Activated naive CD4-positive, alpha-beta T cell treated with anti-CD3 and anti-CD28 coated beads, Interleukin-2, amount 10 ng/mL, durations not matched to agents 7 days and 5 days (primary cell): Measurements from ENCODE around the gene CTDSPL.

ENCODE experiments used
- CTCF ChIA-PET: fragments of 350-600 bp; sonication (Branson Sonifier 250); formaldehyde crosslinking; loops from one replicate; lab custom pipeline; 2021; ENCODE audit warnings: antibody characterized with exemption; lab: Charles Lee
- DNase-seq: peaks from one replicate; pipeline ENCODE4 v3.0.0-alpha.2; 2020
- H3K27ac Mint-ChIP-seq: one replicate; pipeline ENCODE4 v1.8.0; 2021; ENCODE audit warnings: mild to moderate bottlenecking, moderate library complexity, mixed read lengths
- H3K27me3 Mint-ChIP-seq: one replicate; pipeline ENCODE4 v1.8.0; 2021; ENCODE audit warnings: mild to moderate bottlenecking, mixed read lengths
- H3K36me3 Mint-ChIP-seq: one replicate; pipeline ENCODE4 v1.8.0; 2021; ENCODE audit warnings: mixed read lengths
- H3K4me1 Mint-ChIP-seq: one replicate; pipeline ENCODE4 v1.8.0; 2021; ENCODE audit warnings: mixed read lengths
- H3K4me3 Mint-ChIP-seq: one replicate; pipeline ENCODE4 v1.8.0; 2021; ENCODE audit warnings: mild to moderate bottlenecking, moderate library complexity, mixed read lengths
- H3K9me3 Mint-ChIP-seq: one replicate; pipeline ENCODE4 v1.8.0; 2021; ENCODE audit warnings: mixed read lengths

CTDSPL gene

DNA sequence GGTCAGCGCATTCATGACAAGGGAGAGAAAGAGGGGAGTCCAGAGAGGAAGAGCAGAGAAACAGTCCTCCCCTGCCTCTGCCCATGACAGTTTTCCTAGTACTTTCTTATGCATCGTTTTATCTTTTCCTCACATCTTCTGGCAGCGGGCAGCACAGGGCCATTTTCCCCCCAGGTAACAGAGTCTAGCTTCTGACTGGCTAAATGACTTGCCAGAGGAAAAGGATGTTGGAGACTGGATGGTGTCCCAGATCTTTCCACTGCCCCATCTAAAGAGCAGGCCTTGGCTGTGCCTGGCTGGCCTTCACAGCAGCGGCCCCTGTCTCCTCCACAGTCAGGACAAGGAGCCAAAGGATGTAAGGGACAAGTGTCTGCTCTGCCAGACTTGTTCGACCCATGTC, 59.3 kb downstream of the CTDSPL start:
- H3K27ac Mint-ChIP-seq, result no peak overlapping the region
- no peak for DNase-seq
- no peaks in the 10 kb centered on the region for H3K36me3 Mint-ChIP-seq
- no peaks in the 10 kb centered on the region for H3K4me1 Mint-ChIP-seq
- CTCF ChIA-PET, result no interaction called here
- no peak overlapping the region for H3K4me3 Mint-ChIP-seq
- H3K9me3 Mint-ChIP-seq, result no peaks in the 10 kb centered on the region
- H3K27me3 Mint-ChIP-seq, result peaks cover 5% of the 10 kb centered on the region

DNA sequence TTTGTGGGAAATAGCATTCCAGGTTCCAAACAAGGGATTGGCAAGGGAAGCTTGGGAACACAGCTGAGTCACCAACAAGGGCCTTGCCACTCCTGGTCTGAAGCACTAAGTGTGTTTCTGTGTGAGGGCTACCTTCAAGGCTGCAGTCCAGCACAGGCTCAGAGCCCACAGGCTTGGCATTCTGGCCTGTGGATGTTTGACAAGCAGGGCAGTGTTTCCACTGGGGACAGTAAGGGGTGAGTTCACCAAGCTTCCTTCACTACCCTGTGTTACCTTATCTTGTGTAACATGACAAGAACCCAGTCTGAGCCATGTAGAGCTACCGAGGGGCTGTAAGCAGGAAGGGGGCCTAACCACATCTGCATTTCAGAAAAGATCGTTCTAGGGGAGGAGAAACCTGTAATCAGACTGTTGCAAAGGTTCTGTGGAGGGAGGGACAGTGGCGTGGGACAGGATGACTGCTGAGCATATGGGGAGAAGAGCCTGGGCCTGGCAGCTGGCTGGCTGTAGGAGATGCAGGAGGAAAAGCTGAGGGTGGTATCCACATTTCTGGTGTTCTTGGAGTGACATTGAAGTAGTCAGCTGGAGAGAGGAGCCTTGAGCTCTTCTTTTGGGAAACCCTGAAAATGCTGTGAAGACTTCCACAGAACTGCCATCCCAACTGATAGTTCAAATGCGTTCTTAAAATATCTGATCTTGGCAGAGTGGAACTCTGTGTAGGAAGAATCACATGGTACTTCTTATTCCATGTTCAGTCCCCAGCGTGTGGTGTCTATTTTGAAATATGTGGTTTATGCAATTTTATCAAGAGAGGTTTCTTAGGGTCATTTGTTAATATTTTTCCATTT, 61.3 kb downstream of the CTDSPL start:
- no peaks in the 10 kb centered on the region for H3K4me1 Mint-ChIP-seq
- H3K36me3 Mint-ChIP-seq, result no peaks in the 10 kb centered on the region
- DNase-seq, result no peak
- no peaks in the 10 kb centered on the region for H3K9me3 Mint-ChIP-seq
- CTCF ChIA-PET, result interaction anchor here (1.3 kb wide), 1 partner anchor 68 kb away, joined by 4 read pairs; no protein-coding TSS in a partner anchor
- H3K4me3 Mint-ChIP-seq, result no peak overlapping the region
- no peaks in the 10 kb centered on the region for H3K27me3 Mint-ChIP-seq
- H3K27ac Mint-ChIP-seq, result no peak overlapping the region

DNA sequence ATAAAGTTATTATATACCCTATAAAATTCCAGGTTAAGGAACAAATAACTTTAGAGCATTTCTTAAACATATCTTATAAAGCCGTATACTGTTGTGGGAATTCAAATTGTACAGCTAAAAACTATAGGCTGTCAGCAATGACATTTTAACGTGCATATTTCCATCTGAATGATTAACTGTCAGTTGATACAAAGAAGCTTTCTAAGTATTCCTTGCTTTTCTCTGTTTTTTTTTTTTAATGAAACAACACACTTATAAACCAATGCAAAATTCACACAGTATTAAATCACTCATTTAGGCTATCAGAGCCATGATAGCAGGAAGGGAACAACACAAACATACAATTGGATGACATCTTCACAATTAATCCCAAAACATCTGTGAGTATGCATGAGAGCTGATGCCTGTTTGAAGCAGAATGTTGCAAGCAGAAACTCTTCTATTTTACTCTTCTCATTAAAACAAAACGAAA, 61.9 kb downstream of the CTDSPL start:
- Mint-ChIP-seq H3K27me3 (no peaks in the 10 kb centered on the region), H3K36me3 (no peaks in the 10 kb centered on the region), H3K4me1 (no peaks in the 10 kb centered on the region), H3K4me3 (no peak overlapping the region), H3K9me3 (no peaks in the 10 kb centered on the region), H3K27ac (no peak overlapping the region)
- CTCF ChIA-PET, result interaction anchor here (1.3 kb wide), 1 partner anchor 68 kb away, joined by 4 read pairs; no protein-coding TSS in a partner anchor
- DNase-seq, result no peak

DNA sequence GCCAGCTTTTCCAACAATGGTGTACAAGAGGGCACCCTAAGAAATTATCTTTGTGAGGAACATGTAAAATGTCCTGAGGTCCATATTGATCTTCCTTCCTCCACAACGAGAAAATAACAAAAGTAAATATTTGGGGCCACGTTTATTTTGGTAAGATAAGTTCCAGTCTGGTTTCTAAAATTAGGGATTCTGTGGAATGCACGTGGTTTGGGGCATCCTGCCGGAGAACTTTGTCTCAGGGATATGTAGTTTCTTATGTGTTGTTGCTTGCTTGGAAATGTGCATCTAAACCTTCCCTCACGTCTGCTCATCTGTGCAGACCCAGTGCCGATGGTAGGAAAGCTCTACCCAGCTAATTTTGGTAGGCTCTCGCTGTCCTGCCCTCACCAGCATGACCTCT, 62.8 kb downstream of the CTDSPL start:
- Mint-ChIP-seq H3K4me3 (no peak overlapping the region), H3K4me1 (no peaks in the 10 kb centered on the region), H3K27me3 (no peaks in the 10 kb centered on the region), H3K9me3 (no peaks in the 10 kb centered on the region), H3K27ac (no peak overlapping the region), H3K36me3 (no peaks in the 10 kb centered on the region)
- DNase-seq, result no peak
- CTCF ChIA-PET, result no interaction called here

DNA sequence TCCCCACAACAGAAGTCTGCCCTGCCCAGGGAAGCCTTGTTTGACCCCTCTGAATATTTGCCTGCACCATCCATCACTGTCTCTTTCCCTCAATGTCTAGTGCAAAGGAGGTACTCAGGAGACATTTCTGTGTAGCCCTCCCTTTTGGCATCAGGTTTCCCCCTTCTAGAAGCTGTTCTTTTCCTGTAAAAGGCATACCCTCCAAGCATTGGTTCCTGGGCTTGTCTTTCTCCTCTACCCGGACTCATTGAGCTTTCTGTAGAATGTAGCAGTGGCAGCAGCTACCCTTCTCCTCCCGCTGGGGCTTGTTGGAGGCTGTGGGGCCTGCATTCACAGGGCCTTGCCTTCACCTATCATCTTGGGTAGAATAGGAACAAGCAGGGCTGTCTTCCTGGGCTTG, 63.5 kb downstream of the CTDSPL start:
- Mint-ChIP-seq H3K36me3 (no peaks in the 10 kb centered on the region), H3K9me3 (no peaks in the 10 kb centered on the region), H3K4me3 (no peak overlapping the region), H3K4me1 (no peaks in the 10 kb centered on the region), H3K27ac (no peak overlapping the region), H3K27me3 (no peaks in the 10 kb centered on the region)
- no peak for DNase-seq
- CTCF ChIA-PET, result no interaction called here

DNA sequence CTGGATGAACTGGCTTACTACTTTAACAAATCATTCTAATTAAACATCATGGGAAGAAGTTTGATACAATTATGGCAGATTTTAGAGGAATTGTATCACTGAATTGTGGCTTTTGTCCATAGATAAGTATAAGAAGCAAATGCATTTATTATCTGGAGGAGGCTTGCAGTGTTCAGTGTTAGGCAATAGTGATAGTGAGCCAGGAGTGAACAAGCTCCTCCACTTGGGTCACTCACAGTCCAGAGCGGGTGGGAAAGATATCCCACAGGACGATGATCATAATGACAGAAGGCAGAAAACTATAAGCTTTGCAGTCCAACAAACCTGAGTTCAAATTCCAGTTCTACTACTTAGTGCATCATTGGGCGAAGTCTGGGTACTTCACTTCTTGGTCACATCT, 64.9 kb downstream of the CTDSPL start:
- CTCF ChIA-PET, result no interaction called here
- no peaks in the 10 kb centered on the region for H3K36me3 Mint-ChIP-seq
- no peaks in the 10 kb centered on the region for H3K9me3 Mint-ChIP-seq
- H3K27ac Mint-ChIP-seq, result no peak overlapping the region
- no peak for DNase-seq
- H3K4me1 Mint-ChIP-seq, result no peaks in the 10 kb centered on the region
- no peak overlapping the region for H3K4me3 Mint-ChIP-seq
- H3K27me3 Mint-ChIP-seq, result peaks cover 3% of the 10 kb centered on the region

DNA sequence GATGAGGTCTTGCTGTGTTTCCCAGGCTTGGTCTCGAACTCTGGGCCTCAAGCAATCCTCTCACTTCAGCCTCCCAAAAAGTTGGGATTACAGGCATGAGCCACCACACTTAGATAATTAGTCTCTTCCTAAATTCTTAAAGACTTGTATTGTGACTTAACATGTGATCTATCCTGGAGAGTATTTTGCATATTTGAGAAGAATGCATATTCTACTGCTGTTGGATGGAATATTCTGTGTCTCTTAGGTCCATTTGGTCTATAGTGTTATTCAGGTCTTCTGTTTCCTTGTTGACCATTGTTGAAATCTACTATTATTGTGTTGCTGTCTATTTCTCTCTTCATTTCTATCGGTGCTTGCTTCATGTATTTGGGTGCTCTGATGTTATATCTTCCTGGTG, 68.8 kb downstream of the CTDSPL start:
- H3K4me3 Mint-ChIP-seq, result no peak overlapping the region
- no peaks in the 10 kb centered on the region for H3K9me3 Mint-ChIP-seq
- no peaks in the 10 kb centered on the region for H3K4me1 Mint-ChIP-seq
- peaks cover 3% of the 10 kb centered on the region for H3K27me3 Mint-ChIP-seq
- no peak for DNase-seq
- H3K27ac Mint-ChIP-seq, result no peak overlapping the region
- no peaks in the 10 kb centered on the region for H3K36me3 Mint-ChIP-seq
- CTCF ChIA-PET, result interaction anchor here (2.2 kb wide), 1 partner anchor 75 kb away, joined by 7 read pairs; no protein-coding TSS in a partner anchor

DNA sequence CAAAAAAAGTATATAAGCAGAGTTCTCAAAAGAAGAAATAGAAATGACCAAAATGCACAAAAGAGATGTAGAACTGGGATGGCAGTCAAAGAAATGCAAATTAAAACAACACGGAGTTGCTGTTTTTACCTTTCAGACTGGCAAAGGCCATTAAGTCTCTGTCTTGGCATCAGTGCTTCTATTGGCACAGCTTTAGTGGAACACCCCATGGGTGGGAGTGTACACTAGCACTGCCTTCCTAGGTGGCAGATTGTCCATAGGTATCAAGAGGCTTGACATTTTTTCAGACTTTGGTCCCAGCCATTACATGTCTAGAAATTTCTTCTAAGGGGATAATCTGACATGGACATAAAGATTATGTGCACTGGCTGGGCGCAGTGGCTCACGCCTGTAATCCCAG, 70.8 kb downstream of the CTDSPL start:
- no peak overlapping the region for H3K4me3 Mint-ChIP-seq
- CTCF ChIA-PET, result interaction anchor here (0.7 kb wide), 1 partner anchor 974 kb away, joined by 4 read pairs; no protein-coding TSS in a partner anchor
- peaks cover 7% of the 10 kb centered on the region for H3K27me3 Mint-ChIP-seq
- no peak overlapping the region for H3K27ac Mint-ChIP-seq
- no peaks in the 10 kb centered on the region for H3K36me3 Mint-ChIP-seq
- DNase-seq, result no peak
- H3K9me3 Mint-ChIP-seq, result no peaks in the 10 kb centered on the region
- no peaks in the 10 kb centered on the region for H3K4me1 Mint-ChIP-seq

DNA sequence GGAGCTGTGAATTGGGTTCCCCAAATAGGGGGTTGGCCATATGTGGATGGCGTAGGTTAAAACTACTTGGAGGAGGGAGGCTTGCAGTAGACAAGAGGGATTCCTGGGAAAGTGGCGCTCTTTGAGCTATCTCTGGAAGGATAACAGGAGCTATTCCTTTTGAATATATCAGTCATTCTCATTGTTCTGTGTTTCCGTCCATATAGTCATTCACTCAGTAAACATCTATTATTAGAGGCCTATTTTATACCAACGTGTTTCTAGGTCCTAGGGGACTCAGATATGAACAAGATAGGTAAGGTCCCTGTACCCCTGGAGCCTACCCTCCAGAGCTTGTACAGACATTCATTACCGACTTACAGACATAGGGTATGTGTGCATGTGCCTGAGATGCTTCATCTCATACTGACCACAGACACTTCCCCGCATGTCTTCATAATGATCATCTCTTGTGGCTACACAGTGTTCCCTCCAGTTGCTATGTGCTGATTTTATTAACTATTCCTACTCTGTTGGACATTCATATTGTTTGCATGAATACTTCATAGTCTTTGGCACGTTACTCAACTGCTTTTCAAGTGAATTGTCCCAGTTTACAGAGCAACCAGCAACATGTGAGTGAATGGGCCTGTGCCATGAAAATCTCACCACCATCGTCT, 73.1 kb downstream of the CTDSPL start:
- H3K4me1 Mint-ChIP-seq, result no peaks in the 10 kb centered on the region
- H3K27me3 Mint-ChIP-seq, result peaks cover 7% of the 10 kb centered on the region
- H3K36me3 Mint-ChIP-seq, result no peaks in the 10 kb centered on the region
- no peak overlapping the region for H3K27ac Mint-ChIP-seq
- no peak for DNase-seq
- no peaks in the 10 kb centered on the region for H3K9me3 Mint-ChIP-seq
- no peak overlapping the region for H3K4me3 Mint-ChIP-seq
- CTCF ChIA-PET, result interaction anchor here (0.9 to 2.3 kb wide), 2 partner anchors 22 to 80 kb away, joined by 3 to 7 read pairs; no protein-coding TSS in a partner anchor

DNA sequence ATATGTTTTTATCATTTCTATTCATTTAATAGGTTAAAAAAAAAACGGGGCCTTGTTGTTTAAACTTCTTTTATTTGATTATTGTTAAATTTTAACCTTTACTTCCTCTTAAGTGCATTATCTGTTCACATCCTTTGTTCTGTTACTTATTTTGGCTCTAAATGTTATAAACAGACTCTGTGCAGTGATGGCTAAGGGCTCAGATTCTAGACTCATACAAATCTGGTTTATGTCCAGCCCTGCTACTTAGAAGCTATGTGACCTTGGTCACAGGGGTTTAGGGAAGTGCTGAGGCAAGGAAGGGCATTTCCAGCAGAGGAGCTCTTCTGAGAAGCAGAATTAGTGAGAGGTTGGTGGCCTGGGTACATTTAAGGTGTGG, 73.6 kb downstream of the CTDSPL start:
- CTCF ChIA-PET, result interaction anchor here (2.3 kb wide), 1 partner anchor 80 kb away, joined by 7 read pairs; no protein-coding TSS in a partner anchor
- H3K9me3 Mint-ChIP-seq, result no peaks in the 10 kb centered on the region
- H3K27me3 Mint-ChIP-seq, result peaks cover 7% of the 10 kb centered on the region
- H3K36me3 Mint-ChIP-seq, result no peaks in the 10 kb centered on the region
- H3K4me3 Mint-ChIP-seq, result no peak overlapping the region
- no peak overlapping the region for H3K27ac Mint-ChIP-seq
- no peaks in the 10 kb centered on the region for H3K4me1 Mint-ChIP-seq
- DNase-seq, result no peak

DNA sequence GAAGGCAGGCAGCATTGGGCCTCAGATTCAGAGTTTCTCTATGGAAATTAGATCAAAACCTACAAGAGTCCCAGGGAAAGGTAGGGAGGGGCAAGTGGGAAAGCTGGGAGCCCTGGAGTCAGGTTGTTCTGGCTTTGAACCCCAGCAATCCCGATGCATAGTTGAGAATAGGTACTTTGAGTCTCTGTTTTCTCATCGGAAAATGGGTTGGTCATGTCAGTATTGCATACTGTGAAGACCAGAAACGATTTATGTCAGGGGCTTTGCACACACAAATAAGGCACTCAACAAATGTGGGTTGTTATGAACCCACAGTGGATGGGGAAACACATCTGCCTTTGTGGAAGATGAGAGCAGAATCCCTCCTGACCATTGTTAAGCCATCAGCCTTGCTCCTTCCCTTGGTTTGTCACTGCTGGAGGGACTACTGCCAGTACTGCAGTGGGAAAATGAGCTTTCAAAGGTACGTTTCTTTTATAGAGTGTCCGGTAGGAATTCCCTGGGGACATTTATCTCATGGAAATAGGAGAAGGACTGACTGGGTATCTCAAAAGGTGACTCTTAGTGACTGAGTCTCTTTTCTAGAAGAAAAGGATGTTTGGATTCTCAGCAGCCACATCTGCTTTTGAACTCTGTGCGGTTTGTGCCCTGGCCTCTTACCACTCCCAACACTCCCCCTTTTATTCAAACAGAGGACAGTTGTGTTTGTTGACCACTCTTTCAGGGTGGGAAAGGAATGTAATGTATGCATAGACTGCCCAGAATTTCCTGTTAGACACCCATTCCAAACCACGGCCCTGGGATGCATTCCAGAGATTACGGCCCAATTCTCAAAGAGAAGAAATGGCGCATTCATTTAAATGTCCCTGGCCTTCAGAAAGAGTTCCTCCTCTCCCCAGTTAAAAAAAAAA, 74.3 kb downstream of the CTDSPL start:
- CTCF ChIA-PET, result interaction anchor here (0.6 to 2.3 kb wide), 2 partner anchors 11 to 81 kb away, joined by 4 to 7 read pairs; no protein-coding TSS in a partner anchor
- Mint-ChIP-seq H3K27me3 (peaks cover 7% of the 10 kb centered on the region), H3K9me3 (no peaks in the 10 kb centered on the region), H3K36me3 (no peaks in the 10 kb centered on the region), H3K27ac (no peak overlapping the region), H3K4me3 (no peak overlapping the region), H3K4me1 (no peaks in the 10 kb centered on the region)
- DNase-seq, result no peak

DNA sequence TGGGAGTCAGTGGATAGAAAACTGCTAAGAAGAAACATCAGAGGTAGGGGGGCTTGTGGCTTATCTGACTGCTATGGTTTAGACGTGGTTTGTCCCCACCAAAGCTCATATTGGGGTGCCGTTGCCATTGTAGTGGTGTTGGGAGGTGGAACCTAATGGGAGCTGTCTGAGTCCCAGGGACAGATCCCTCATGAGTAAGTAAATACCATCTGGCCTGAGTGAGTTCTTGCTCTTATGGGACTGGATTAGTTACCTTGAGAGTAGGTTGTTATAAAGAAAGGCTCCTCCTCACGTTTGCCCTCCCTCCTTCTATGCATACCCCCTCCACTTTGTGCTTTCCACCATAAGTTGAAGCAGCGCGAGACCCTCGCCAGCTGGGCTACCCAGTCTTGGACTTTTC, 75.5 kb downstream of the CTDSPL start:
- no peak overlapping the region for H3K4me3 Mint-ChIP-seq
- no peaks in the 10 kb centered on the region for H3K4me1 Mint-ChIP-seq
- no peaks in the 10 kb centered on the region for H3K36me3 Mint-ChIP-seq
- no peaks in the 10 kb centered on the region for H3K9me3 Mint-ChIP-seq
- CTCF ChIA-PET, result interaction anchor here (1.4 kb wide), 1 partner anchor 26 kb away, joined by 4 read pairs; no protein-coding TSS in a partner anchor
- DNase-seq, result no peak
- peaks cover 4% of the 10 kb centered on the region for H3K27me3 Mint-ChIP-seq
- no peak overlapping the region for H3K27ac Mint-ChIP-seq

DNA sequence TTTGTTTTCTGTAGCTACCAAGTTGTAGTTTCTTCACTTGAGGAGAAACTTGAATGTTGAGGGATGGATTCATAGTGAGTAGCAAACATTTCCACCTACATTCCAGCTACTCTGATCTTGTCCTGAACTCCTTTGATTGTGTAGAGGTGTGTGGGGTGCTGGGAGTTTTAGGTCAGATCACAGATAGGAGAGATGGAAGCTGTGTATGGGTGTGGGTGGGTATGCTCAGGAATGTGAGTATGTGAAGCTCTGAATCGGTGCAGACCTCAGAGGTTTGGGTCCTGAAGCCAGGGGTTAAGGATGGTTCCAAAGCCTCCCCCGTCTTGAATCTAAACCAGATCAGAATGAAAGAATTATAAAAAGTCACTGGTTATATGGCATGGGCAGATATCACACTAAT, 76.3 kb downstream of the CTDSPL start:
- no peak for DNase-seq
- Mint-ChIP-seq H3K4me3 (no peak overlapping the region), H3K27ac (no peak overlapping the region), H3K4me1 (no peaks in the 10 kb centered on the region), H3K36me3 (no peaks in the 10 kb centered on the region), H3K9me3 (no peaks in the 10 kb centered on the region), H3K27me3 (peaks cover 4% of the 10 kb centered on the region)
- CTCF ChIA-PET, result interaction anchor here (0.6 to 1.4 kb wide), 2 partner anchors 27 to 256 kb away, joined by 3 to 4 read pairs; no protein-coding TSS in a partner anchor
